ENCODE measurements around the gene RAP2A.

The RAP2A gene

DNA sequence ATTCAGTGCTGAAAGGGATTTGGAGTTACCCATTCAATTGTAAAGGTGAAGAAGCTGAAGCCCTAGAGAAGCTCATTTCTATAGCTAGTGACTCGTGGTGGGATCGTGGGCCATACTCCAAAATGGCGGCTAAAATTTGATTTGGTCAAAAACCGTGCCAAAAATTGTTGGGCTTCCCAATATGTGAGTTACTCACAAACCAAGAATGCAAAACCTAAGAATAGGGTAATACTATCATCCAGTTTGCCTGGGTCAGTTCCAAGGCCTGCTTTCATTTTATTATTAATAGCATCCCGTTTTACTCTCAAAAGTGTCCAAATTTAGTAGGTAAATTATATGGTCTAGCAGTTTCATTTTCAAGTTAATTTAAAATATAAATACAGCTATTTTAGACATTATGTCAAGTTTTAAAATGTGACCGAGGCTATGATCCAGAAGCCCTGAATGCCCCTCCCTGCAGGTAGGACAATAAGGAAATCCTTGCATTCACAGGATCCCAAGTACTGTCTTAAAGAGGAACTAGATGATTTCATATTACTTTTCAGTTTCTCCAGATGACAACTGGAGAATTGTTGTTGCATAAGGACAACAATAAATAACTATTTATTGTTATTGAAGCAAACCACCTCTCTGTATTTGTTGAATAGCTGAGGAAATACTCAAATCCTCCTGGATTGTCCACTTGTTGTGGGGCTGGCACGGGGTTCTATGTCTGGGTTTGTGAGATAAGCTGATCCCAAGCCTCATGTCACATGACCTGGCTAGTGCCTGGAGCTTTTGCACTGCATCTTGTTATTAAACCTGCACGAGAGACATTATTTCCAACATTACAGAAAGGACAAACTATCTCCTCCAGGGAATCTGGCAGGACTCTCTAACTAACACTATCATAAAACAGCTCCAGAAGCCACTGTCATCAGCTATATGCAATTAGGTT lies 11.6 kb upstream of the RAP2A start:
- Histone ChIP-seq H3K9ac (ENCODE audit: low read length) (no peak overlapping the region), H3K9me3 (ENCODE audit: control insufficient read depth, insufficient read depth, low read depth, low read length) (no peaks in the 10 kb centered on the region), H3K27me3 (ENCODE audit: control insufficient read depth, insufficient read depth, low read length) (no peaks in the 10 kb centered on the region), H3K27ac (ENCODE audit: low read depth, low read length) (no peak overlapping the region), H3K36me3 (ENCODE audit: control insufficient read depth, insufficient read depth, low read length) (no peaks in the 10 kb centered on the region), H3K4me3 (ENCODE audit: low read depth, low read length) (no peak overlapping the region), H3K4me1 (ENCODE audit: control insufficient read depth, insufficient read depth, low read length) (no peaks in the 10 kb centered on the region)

- no peak overlapping the region for H3K4me3 ChIP-seq (ENCODE audit: low read depth, low read length)
- no peaks in the 10 kb centered on the region for H3K36me3 ChIP-seq (ENCODE audit: control insufficient read depth, insufficient read depth, low read length)
- no peaks in the 10 kb centered on the region for H3K4me1 ChIP-seq (ENCODE audit: control insufficient read depth, insufficient read depth, low read length)
- H3K27me3 ChIP-seq (ENCODE audit: control insufficient read depth, insufficient read depth, low read length): no peaks in the 10 kb centered on the region
- no peaks in the 10 kb centered on the region for H3K9me3 ChIP-seq (ENCODE audit: control insufficient read depth, insufficient read depth, low read depth, low read length)
- H3K27ac ChIP-seq (ENCODE audit: low read depth, low read length): no peak overlapping the region
- H3K9ac ChIP-seq (ENCODE audit: low read length): no peak overlapping the region
These were observed 10.5 kb upstream of the RAP2A start for GRCh38 chr13:97423300-97424045.

DNA sequence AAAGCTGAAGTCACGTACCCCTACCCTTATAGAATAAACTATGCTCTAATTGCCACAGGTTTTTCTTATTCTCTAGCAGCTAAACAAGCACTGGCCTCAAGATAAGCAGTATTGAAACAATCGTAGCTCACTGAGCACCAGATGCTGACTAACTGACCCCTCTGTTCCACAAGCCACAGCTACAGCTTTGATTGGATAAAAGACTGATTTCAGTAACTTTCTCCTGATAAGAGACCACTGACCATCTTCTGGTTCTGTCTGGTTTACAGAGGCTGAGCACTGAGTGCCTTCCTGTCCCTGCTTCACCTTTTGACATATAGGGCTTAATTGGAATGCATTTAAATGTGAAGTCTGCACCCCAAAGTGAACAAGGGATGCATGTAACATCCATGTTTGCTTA lies 8.4 kb upstream of the RAP2A start:
- Histone ChIP-seq H3K27me3 (ENCODE audit: control insufficient read depth, insufficient read depth, low read length) (no peaks in the 10 kb centered on the region), H3K9me3 (ENCODE audit: control insufficient read depth, insufficient read depth, low read depth, low read length) (no peaks in the 10 kb centered on the region)

DNA sequence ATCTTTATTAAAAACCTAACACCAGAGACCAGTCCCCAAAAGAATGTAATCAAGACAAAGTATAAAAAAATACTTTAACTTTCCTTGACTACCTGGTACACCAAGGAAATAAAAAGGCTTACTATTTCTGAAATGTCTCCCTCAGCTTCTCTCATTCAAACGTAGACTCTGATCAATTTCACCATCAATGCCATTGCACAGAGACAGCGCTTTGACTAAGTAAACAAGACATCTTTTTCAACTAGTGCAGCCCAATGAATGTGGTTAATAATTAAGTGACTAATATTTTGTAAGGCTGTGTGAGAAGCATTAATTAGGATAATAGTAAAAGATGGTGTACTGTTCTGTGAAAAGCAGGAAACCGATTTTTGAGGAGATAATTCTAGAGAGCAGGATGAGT lies 7.3 kb upstream of the RAP2A start:
- Histone ChIP-seq H3K27me3 (ENCODE audit: control insufficient read depth, insufficient read depth, low read length) (no peaks in the 10 kb centered on the region), H3K4me3 (ENCODE audit: low read depth, low read length) (no peak overlapping the region), H3K4me1 (ENCODE audit: control insufficient read depth, insufficient read depth, low read length) (no peaks in the 10 kb centered on the region), H3K9me3 (ENCODE audit: control insufficient read depth, insufficient read depth, low read depth, low read length) (no peaks in the 10 kb centered on the region), H3K36me3 (ENCODE audit: control insufficient read depth, insufficient read depth, low read length) (no peaks in the 10 kb centered on the region), H3K27ac (ENCODE audit: low read depth, low read length) (no peak overlapping the region), H3K9ac (ENCODE audit: low read length) (no peak overlapping the region)

More for the DNA sequence above, 8.4 kb upstream of the RAP2A start:
- Histone ChIP-seq H3K4me1 (ENCODE audit: control insufficient read depth, insufficient read depth, low read length) (no peaks in the 10 kb centered on the region), H3K9ac (ENCODE audit: low read length) (no peak overlapping the region), H3K27ac (ENCODE audit: low read depth, low read length) (no peak overlapping the region), H3K36me3 (ENCODE audit: control insufficient read depth, insufficient read depth, low read length) (no peaks in the 10 kb centered on the region), H3K4me3 (ENCODE audit: low read depth, low read length) (no peak overlapping the region)

DNA sequence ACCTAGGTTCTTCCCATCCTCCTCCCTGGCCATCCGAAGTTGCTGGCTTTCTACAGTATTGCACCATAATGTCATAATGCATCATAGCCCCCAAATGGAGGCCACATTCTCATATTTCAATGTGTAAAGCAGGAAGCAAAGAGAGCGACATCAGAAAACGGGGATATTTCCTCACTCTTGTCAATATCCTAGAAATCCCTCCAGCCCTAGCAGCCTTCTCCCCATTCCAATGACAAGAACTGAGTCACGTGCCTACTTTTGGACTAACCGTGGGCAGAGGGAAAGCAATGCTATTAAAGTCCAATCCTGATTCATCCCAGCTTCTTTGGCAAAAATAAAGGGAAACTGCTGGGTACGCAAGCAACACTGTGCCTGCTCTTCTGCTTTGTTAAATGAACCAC lies 4.3 kb upstream of the RAP2A start:
- Histone ChIP-seq H3K9ac (ENCODE audit: low read length) (no peak overlapping the region), H3K4me3 (ENCODE audit: low read depth, low read length) (no peak overlapping the region)

GRCh38 chr13:97430296-97430695 lies 3.7 kb upstream of the RAP2A start:
- Histone ChIP-seq H3K27me3 (ENCODE audit: control insufficient read depth, insufficient read depth, low read length) (no peaks in the 10 kb centered on the region), H3K36me3 (ENCODE audit: control insufficient read depth, insufficient read depth, low read length) (no peaks in the 10 kb centered on the region), H3K4me3 (ENCODE audit: low read depth, low read length) (no peak overlapping the region), H3K9ac (ENCODE audit: low read length) (no peak overlapping the region), H3K4me1 (ENCODE audit: control insufficient read depth, insufficient read depth, low read length) (no peaks in the 10 kb centered on the region), H3K9me3 (ENCODE audit: control insufficient read depth, insufficient read depth, low read depth, low read length) (no peaks in the 10 kb centered on the region), H3K27ac (ENCODE audit: low read depth, low read length) (no peak overlapping the region)

More for the DNA sequence above, 4.3 kb upstream of the RAP2A start:
- Histone ChIP-seq H3K4me1 (ENCODE audit: control insufficient read depth, insufficient read depth, low read length) (no peaks in the 10 kb centered on the region), H3K9me3 (ENCODE audit: control insufficient read depth, insufficient read depth, low read depth, low read length) (no peaks in the 10 kb centered on the region), H3K27me3 (ENCODE audit: control insufficient read depth, insufficient read depth, low read length) (no peaks in the 10 kb centered on the region), H3K36me3 (ENCODE audit: control insufficient read depth, insufficient read depth, low read length) (no peaks in the 10 kb centered on the region), H3K27ac (ENCODE audit: low read depth, low read length) (no peak overlapping the region)

DNA sequence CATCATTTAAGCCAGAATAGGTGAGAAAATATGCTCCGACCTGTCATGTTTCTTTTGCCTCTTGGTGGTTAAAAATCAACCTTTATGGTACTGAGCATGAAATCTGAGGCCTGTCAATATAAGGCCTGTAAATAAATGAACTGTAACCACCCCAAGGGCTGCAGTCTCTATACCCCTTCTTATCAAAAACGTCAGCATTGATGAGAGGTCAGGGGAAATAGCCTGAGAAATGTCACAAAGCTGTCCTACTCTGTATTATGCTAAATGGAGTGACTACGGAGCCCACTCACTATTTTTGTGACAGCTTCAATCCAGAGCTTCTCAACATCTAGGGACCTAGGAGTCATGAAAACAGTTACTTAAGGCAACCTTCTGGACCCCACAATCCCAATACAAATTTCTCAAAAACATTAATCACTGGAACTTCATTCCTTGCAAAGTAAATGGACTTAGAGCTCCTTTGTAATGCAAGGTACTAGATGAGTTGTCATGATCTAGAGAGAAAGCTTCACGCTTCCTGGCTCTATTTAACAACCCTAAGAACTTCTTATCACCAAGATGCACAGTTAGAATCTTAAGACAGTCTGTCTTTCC lies 2.7 kb upstream of the RAP2A start:
- Histone ChIP-seq H3K27ac (ENCODE audit: low read depth, low read length) (no peak overlapping the region), H3K9ac (ENCODE audit: low read length) (no peak overlapping the region), H3K4me3 (ENCODE audit: low read depth, low read length) (no peak overlapping the region), H3K36me3 (ENCODE audit: control insufficient read depth, insufficient read depth, low read length) (peaks cover 5% of the 10 kb centered on the region), H3K27me3 (ENCODE audit: control insufficient read depth, insufficient read depth, low read length) (no peaks in the 10 kb centered on the region), H3K9me3 (ENCODE audit: control insufficient read depth, insufficient read depth, low read depth, low read length) (no peaks in the 10 kb centered on the region), H3K4me1 (ENCODE audit: control insufficient read depth, insufficient read depth, low read length) (0 out of 2 replicates have a peak, but pooled peaks cover 1% of the 10 kb centered on the region)

DNA sequence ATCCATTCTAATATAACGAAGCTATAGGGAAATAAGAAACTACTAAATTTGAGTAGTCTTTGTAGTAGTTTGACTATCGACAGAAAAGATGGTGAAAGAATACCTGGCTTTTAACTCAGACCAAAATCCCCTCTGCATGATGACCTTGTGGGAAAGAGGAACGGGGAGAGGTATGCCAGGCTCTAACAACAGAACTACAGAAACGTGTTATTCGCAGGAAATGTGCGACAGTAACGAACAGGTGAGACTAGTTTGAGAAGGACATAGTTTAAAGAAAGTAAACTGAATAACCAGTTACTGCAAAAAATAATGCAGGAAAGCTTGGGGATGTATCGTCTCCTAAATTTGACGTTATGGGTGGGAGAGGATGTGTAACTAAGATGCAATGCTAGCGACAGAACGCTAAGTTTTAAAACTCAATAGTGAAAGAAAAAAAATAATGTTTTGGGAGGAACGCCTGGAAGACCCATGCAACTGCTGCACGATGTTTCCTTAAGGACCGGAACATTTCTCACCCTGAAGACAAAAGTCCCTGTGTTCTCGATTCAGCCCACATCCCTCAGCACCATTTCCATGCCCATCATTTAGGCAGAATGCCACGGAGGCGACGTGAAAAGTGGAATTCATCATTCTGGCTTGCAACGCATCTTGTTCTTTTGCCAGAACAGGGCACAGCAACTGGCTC lies 1.6 kb upstream of the RAP2A start:
- H3K4me3 ChIP-seq (ENCODE audit: low read depth, low read length): peak overlapping the region; percentile 69
- H3K4me1 ChIP-seq (ENCODE audit: control insufficient read depth, insufficient read depth, low read length): 0 out of 2 replicates have a peak, but pooled peaks cover 4% of the 10 kb centered on the region
- no peaks in the 10 kb centered on the region for H3K9me3 ChIP-seq (ENCODE audit: control insufficient read depth, insufficient read depth, low read depth, low read length)
- H3K36me3 ChIP-seq (ENCODE audit: control insufficient read depth, insufficient read depth, low read length): peaks cover 6% of the 10 kb centered on the region
- H3K27me3 ChIP-seq (ENCODE audit: control insufficient read depth, insufficient read depth, low read length): no peaks in the 10 kb centered on the region
- H3K27ac ChIP-seq (ENCODE audit: low read depth, low read length): no peak overlapping the region
- H3K9ac ChIP-seq (ENCODE audit: low read length): peak overlapping the region; percentile 44

- Histone ChIP-seq H3K9ac (ENCODE audit: low read length) (peak overlapping the region; percentile 77), H3K4me3 (ENCODE audit: low read depth, low read length) (peak overlapping the region; percentile 69), H3K27ac (ENCODE audit: low read depth, low read length) (no peak overlapping the region; the same call in 1 of the 2 replicates), H3K4me1 (ENCODE audit: control insufficient read depth, insufficient read depth, low read length) (0 out of 2 replicates have a peak, but pooled peaks cover 4% of the 10 kb centered on the region), H3K9me3 (ENCODE audit: control insufficient read depth, insufficient read depth, low read depth, low read length) (no peaks in the 10 kb centered on the region), H3K36me3 (ENCODE audit: control insufficient read depth, insufficient read depth, low read length) (peaks cover 12% of the 10 kb centered on the region), H3K27me3 (ENCODE audit: control insufficient read depth, insufficient read depth, low read length) (no peaks in the 10 kb centered on the region)
These were observed 847 bp upstream of the RAP2A start for GRCh38 chr13:97432917-97433726.

Measured in HUES6 (cell line).